Nephron (organoid): Measurements from ENCODE around the gene GPSM3.
"Not testable (repeated sequence)": the region's sequence is repeated elsewhere in the genome, so short reads cannot be mapped to it uniquely, and the experiment has no call there.

Experiments used
- H3K27ac Mint-ChIP-seq, 3 experiments: 2 replicates each; pipeline ENCODE4 v1.8.0; 2020; ENCODE audit warnings: mixed read lengths in 3 of 3, mild to moderate bottlenecking in 2 of 3, moderate library complexity in 1 of 3
- H3K27me3 Mint-ChIP-seq: 2 replicates; pipeline ENCODE4 v1.8.0; 2021; ENCODE audit warnings: low read depth, mild to moderate bottlenecking, moderate library complexity, mixed read lengths
- H3K36me3 Mint-ChIP-seq: 2 replicates; pipeline ENCODE4 v1.8.0; 2020; ENCODE audit warnings: low read depth, mixed read lengths
- H3K4me1 Mint-ChIP-seq: 2 replicates; pipeline ENCODE4 v1.8.0; 2020; ENCODE audit warnings: mixed read lengths
- H3K4me3 Mint-ChIP-seq, 3 experiments: 2 replicates each; pipeline ENCODE4 v1.8.0; 2020; ENCODE audit warnings: mild to moderate bottlenecking in 3 of 3, mixed read lengths in 3 of 3, moderate library complexity in 2 of 3
- H3K9me3 Mint-ChIP-seq: 2 replicates; pipeline ENCODE4 v1.8.0; 2020; ENCODE audit warnings: mixed read lengths
- CTCF ChIP-seq, 3 experiments: fragments of 200-600 bp; sonication (generic); IDR thresholded peaks; one replicate each; pipeline ENCODE4 v1.5.0; 2021; ENCODE audit warnings: antibody characterized with exemption in 3 of 3; ENCODE audit not compliant: unreplicated experiment in 3 of 3

The GPSM3 gene

DNA sequence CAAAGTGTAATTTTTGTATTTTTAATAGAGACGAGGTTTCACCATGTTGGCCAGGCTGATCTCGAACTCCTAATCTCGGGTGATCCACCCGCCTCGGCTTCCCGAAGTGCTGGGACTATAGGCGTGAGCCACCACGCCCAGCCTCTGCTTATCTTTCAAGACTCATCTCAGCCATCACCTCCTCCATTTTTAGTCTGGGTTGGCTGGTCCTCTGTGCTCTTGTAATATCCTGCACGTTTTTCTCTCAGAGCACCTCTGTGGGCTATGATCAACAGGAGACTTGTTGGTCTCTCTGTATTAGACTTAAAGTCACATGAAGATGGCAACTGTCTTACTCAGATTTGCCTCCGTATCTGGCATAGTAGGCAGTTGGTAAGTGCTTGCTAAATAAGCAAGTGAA lies 23.8 kb upstream of the GPSM3 start:
- Mint-ChIP-seq H3K4me3 (no peak overlapping the region), H3K27me3 (no peaks in the 10 kb centered on the region), H3K4me1 (no peaks in the 10 kb centered on the region), H3K36me3 (no peaks in the 10 kb centered on the region), H3K27ac (no peak overlapping the region), H3K9me3 (no peaks in the 10 kb centered on the region)
- TF ChIP-seq CTCF (IDR thresholded peaks at IDR 0.05; ENCODE audit: unreplicated experiment in 3 of 3), result no peak

- Mint-ChIP-seq H3K4me1 (no peaks in the 10 kb centered on the region), H3K36me3 (no peaks in the 10 kb centered on the region), H3K9me3 (no peaks in the 10 kb centered on the region), H3K4me3 (no peak overlapping the region), H3K27ac (no peak overlapping the region), H3K27me3 (no peaks in the 10 kb centered on the region)
- TF ChIP-seq CTCF (IDR thresholded peaks at IDR 0.05; ENCODE audit: unreplicated experiment in 3 of 3), result no peak
Observed at GRCh38 chr6:32215617-32216016, 23.2 kb upstream of the GPSM3 start.

DNA sequence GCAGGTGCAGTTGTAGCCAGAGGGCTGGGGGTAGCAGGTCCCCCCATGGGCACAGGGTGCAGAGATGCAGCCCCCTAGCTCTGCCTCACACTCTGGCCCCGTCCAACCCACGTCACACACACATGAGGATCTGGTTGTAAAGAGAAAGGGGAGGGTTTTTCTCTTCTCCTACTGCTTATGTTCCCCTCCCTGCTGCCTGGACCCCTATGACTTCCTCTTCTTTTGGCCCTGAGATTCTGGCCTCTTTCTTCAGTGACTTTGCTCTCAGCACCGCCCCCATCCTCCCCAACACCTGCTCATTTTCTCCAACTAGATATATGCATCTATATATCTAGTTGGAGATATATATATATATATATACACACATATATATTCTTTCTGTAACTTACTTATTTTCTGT lies 21.7 kb upstream of the GPSM3 start:
- no peak for TF ChIP-seq CTCF (IDR thresholded peaks at IDR 0.05; ENCODE audit: unreplicated experiment in 3 of 3)
- Mint-ChIP-seq H3K9me3 (no peaks in the 10 kb centered on the region), H3K27ac (no peak overlapping the region), H3K36me3 (no peaks in the 10 kb centered on the region), H3K27me3 (no peaks in the 10 kb centered on the region), H3K4me3 (no peak overlapping the region), H3K4me1 (no peaks in the 10 kb centered on the region)

DNA sequence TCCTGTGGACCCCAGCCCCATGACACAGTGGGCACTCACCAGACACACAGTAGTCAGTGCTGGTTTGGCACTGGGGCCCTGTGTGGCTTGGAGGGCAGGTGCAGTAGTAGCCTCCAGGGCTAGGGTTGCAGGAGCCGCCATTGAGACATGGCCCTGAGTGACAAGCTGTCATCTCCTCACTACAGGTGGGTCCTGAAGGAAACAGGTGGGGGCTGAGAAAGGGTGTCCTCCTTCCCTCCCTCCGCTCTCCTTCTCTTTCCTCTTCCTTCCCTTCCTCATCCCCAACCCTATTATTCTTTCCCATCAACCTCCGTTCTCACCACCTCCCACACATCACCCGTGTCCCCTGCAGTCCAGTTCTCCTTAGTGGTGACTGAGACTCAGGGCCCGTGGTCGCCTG lies 21.2 kb upstream of the GPSM3 start:
- Mint-ChIP-seq H3K36me3 (no peaks in the 10 kb centered on the region), H3K9me3 (no peaks in the 10 kb centered on the region), H3K27ac (no peak overlapping the region), H3K27me3 (no peaks in the 10 kb centered on the region), H3K4me1 (no peaks in the 10 kb centered on the region), H3K4me3 (no peak overlapping the region)
- TF ChIP-seq CTCF (IDR thresholded peaks at IDR 0.05; ENCODE audit: unreplicated experiment in 3 of 3), result no peak

DNA sequence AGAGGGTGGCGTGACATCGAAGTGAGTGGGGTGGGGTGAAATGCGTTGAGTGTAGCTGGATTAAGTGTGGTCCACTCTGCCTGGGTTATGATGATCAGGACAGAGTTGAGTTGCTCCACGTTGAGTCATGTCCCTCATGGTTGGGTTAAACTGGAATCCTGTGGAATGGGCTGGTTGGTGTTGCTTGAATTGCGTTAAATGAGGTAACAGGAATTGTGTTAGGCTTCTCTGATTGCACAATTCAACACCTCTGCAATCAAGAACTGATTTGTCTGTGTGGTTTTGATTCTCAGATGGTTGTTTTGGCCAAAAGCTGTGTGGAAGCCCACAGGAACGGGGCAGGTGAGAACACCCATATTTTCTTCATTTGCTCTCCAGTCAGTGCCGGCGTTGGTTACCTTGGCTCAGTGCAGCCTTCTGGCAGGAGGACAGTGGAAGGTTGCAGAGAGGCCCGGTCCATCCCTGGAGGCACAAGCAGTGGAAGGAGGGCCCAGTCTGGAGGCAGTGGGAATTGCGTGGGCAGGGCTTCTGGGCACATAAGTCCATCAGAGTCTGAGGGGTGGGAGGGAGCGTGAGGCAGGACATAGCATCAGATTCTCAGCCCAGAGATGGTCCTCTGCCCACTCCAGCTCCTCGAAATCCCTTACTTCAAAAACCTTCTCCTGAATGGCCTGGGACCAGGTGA lies 19.8 kb upstream of the GPSM3 start:
- H3K4me1 Mint-ChIP-seq, result no peaks in the 10 kb centered on the region
- no peak for TF ChIP-seq CTCF (IDR thresholded peaks at IDR 0.05; ENCODE audit: unreplicated experiment in 3 of 3)
- no peaks in the 10 kb centered on the region for H3K9me3 Mint-ChIP-seq
- no peaks in the 10 kb centered on the region for H3K27me3 Mint-ChIP-seq
- H3K27ac Mint-ChIP-seq, result no peak overlapping the region
- H3K4me3 Mint-ChIP-seq, result no peak overlapping the region
- H3K36me3 Mint-ChIP-seq, result no peaks in the 10 kb centered on the region

DNA sequence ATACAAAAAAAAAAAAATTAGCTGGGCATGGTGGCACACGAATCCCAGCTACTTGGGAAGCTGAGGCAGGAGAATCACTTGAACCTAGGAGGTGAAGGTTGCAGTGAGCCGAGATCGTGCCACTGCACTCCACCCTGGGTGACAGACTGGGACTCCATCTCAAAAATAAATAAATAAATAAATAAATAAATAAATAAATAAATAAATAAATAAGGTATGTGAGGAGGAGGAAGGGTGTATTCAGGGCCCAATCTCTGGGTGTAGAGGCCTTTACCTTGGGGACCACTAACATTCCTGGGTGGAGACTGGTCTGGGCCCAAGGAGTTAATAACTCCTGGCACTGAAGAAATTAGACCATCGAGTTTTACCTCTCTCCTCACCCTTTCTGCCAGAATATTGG lies 19.0 kb upstream of the GPSM3 start:
- not testable (repeated sequence) for H3K36me3 Mint-ChIP-seq, H3K27me3 Mint-ChIP-seq, H3K9me3 Mint-ChIP-seq, H3K27ac Mint-ChIP-seq, H3K4me1 Mint-ChIP-seq, H3K4me3 Mint-ChIP-seq
